A204.1 (cell line): Measurements from ENCODE around the gene HPGD.
"Not testable (repeated sequence)": the region's sequence is repeated elsewhere in the genome, so short reads cannot be mapped to it uniquely, and the experiment has no call there.

Experiments used
- FAIRE-seq: peaks from 2 replicates; lab custom pipeline; 2012; peaks lifted over from hg19 to GRCh38; lab: Jason Lieb, UNC

Gene HPGD

GRCh38 chr4:174526731-174527130 lies 4.4 kb upstream of the HPGD start:
- FAIRE-seq = no peak

DNA sequence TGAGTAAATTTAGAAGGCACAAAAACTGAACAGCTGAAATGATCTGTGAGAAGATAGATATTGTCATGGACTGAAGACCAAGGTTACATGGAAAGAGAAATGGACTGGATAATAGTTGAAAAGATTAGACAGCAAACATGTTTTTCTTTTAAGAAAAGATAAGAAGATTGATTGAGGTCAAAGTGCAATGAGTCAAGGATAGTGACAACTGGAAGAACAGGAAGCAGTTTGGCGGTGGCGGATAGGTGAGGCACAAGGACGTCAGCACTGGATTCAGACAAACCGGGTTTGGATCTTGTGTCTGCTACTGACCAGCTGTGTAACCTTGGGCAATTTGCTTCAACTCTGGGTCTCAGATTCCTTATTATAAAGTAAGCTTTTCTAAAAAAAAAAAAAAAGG lies 2.0 kb upstream of the HPGD start:
- FAIRE-seq = no peak

DNA sequence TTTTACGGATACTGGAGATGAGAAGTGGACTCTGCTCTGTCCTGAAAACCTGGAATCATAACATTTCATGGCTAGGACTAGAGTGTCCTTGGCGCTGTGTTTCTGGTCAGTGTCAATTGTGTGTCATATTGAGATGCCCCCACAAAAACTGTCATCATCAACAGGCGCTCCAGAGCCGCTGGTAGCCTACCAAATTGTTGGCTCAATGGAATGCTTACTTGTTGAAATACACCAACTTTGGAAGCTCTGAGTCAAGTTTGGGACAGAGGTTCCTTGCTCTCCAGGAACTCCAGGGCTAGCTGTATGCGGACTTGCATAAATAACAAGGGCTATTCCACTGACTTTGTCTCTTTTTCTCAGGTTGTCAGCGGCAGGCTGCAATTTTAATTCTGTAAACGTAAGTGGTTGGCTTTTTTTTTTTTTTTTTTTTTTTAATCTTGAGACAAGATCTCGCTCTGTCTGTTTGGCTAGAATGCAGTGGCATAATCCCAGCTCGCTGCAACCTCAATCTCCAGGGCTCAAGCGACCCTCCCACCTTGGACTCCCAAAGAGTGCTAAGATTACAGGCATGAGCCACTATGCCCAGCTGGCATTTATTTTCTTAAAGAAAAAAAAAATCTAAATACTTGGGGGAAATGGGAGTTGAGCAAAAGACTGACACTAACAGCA lies 871 bp upstream of the HPGD start:
- no peak for FAIRE-seq

- FAIRE-seq = no peak
These were observed 497 bp downstream of the HPGD start for GRCh38 chr4:174521800-174522182.

GRCh38 chr4:174520660-174521059 lies 1.6 kb downstream of the HPGD start:
- no peak for FAIRE-seq

GRCh38 chr4:174517502-174518445 lies 4.5 kb downstream of the HPGD start:
- no peak for FAIRE-seq

GRCh38 chr4:174516794-174517193 lies 5.5 kb downstream of the HPGD start:
- no peak for FAIRE-seq

DNA sequence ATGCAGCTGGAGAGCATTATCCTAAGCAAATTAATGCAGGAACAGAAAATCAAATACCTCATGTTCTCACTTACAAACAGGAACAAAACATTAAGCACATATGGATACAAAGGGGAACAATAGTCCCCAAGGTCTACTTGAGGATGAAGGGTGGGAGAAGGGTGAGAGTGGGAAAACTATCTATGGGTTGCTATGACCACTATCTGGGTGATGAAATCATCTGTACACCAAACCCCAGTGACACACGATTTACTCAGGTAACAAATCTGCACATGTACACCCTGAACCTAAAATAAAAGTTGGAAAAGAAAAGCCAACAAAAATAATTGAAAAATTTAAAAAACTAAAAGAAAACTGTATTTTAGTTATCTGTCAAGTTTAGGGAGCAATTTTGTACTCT lies 5.9 kb downstream of the HPGD start:
- no peak for FAIRE-seq

GRCh38 chr4:174512745-174513144 lies 9.5 kb downstream of the HPGD start:
- no peak for FAIRE-seq

- FAIRE-seq = no peak
These were observed 16.4 kb downstream of the HPGD start for GRCh38 chr4:174505892-174506291.

- FAIRE-seq = no peak
These were observed 17.3 kb downstream of the HPGD start for GRCh38 chr4:174505007-174505406.

- FAIRE-seq = no peak
These were observed 19.1 kb downstream of the HPGD start for GRCh38 chr4:174503079-174503715.

DNA sequence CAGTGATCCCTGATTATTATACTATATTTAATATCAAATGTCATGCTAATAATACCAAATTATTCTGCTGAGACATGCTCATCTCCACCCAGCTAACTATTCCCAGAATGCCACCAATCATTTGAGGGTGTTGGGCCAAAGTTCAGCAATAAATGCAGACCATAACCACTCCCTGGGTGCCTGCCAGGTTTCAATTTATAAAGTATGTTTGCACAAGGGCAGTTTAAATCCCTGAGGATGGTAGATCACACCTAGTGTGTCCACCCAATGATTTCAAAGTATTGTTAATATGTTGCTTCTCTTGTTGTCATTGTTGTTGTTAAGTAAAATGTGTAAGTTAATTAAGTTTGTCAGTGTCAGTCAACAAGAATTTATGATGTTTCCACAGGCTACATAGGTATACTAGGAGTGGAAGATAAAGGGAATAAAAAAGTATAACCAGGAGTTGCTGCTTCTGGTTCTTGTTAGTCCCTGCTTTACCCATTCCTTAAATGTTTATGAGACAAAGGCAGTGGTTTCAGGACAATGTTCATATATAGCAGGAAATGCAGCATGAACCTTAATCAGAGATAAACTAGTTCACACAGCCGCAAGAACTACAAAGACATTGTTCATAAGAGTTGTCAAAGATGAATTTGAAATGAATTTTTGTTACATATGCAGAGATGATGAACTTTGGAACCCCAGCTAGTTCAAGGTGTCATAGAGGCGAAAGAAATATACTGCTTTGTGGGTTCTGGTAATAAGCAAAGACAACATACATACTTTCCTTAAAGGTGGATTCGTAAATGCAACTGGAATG lies 25.5 kb downstream of the HPGD start:
- no peak for FAIRE-seq

- no peak for FAIRE-seq
These were observed 26.7 kb downstream of the HPGD start for GRCh38 chr4:174495626-174496025.

DNA sequence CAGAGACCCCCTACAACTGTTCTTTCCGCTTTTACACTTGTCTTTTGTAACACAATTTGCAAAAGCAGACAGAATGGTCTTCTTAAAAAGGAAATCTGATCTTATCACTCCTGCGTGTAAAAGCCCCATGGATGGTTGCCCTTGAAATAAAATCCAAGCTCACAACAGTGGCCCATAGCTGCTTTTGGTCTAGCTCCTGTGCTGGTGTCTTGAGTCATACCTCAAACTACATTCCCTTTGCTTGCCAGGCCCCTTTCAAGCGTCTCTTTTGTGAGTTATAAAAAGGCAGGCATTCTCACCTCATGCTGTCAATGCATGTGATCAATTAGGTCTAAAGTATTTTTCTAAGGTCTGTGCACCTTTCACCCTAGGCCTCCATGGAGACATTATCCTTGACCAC lies 27.6 kb downstream of the HPGD start:
- no peak for FAIRE-seq

DNA sequence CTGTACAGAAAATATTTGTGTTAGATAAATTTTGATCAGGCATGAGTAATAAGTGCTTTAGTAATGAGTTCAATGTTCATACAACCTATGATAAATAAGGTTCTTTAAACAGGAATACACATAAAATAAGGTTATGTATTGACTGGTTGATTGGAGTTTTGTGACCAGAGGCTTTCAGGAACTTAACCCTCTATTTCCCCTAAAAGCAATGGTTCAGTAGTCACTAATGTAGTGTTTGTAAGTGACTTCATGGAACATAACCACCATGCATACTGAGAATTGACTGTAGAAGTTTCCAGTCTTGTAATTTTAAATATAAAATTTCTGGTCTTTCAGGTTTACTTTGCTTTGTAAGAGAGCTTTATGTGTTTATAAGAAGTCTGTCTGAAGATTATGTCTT lies 28.1 kb downstream of the HPGD start:
- no peak for FAIRE-seq

GRCh38 chr4:174490451-174490961 lies 31.8 kb downstream of the HPGD start:
- FAIRE-seq = no peak

GRCh38 chr4:174488368-174488767 lies 33.9 kb downstream of the HPGD start:
- FAIRE-seq = not testable (repeated sequence)

GRCh38 chr4:174485025-174485424 lies 37.3 kb downstream of the HPGD start:
- no peak for FAIRE-seq

DNA sequence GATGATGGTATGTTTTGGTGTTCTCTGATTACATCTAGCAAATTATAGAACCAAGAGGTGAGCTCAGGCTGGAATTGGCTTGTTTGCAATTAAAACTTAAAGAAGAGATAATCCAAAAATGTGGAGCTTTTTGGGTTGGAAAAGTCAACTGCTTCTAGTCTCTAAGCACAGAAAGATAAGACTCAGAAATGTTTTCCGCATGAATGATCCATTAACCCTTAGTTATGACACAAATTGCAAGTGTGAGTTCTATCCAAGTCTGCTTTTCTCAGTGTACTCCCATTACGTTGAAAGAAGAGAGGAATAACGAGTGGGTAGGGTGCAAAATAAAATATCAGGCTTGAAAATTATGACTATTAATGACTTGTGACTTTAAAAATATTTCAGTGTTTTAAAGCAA lies 38.5 kb downstream of the HPGD start:
- no peak for FAIRE-seq

DNA sequence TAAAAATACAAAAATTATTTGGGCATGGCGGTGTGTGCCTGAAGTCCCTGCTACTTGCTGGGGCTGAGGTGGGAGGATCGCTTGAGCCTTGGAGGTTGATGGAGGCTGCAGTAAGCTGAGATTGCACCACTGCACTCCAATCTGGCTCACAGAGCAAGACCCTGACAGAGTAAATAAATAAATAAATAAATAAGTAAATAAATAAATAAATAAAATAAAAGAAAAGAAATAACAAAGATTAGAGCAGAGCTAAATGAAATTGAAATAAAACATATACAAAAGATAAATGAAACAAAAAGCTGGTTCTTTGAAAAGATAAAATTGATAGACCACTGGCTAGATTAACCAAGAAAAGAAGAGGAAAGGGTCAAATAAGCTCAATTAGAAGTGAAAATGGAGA lies 43.1 kb downstream of the HPGD start:
- FAIRE-seq = no peak

DNA sequence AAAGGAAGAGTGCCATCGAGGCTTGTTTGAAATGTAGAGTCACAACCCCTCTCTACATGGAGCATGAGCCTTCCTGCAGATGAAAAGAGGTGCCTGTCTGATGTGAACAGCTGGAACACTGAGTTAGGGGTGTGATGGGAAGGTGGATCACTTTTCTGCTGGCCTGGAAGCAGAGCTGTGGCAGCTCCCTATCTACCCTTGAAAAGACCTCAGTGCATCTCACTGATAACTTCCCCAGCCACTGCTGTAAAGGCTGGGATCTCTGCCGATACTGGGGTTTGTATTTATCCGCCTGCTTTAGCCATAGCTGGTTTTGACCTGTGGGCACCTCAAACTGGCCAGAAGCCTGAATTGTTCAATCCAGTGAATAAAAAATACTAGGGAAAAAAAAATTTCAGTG lies 46.8 kb downstream of the HPGD start:
- FAIRE-seq = no peak
